Effector CD8-positive, alpha-beta T cell (primary cell): Measurements from ENCODE around the gene PCDH9.

Source experiments
- DNase-seq: peaks from one replicate; lab custom pipeline; 2025; lab: John Stamatoyannopoulos, UW

The PCDH9 gene

GRCh38 chr13:66462187-66462586 is 767.9 kb downstream of the PCDH9 start:
- no peak for DNase-seq

DNA sequence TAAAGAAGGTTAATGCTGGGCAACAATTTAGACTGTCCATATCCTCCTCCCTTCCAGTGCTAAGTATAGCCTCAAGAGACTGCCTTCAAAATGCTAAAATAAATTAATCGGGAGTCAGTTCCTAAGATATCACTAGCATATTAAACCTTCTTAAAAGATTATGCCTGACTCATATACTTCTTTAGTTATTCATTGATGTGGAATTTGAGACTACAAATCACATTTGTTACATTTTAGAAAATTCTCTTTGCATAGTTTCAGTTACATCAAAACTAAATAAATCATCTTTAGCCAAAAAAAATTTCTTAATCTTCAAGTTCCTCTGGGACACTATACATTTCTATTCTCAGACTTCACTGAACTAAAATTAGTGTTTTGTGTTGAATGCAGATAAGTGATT is 769.1 kb downstream of the PCDH9 start:
- DNase-seq: no peak

DNA sequence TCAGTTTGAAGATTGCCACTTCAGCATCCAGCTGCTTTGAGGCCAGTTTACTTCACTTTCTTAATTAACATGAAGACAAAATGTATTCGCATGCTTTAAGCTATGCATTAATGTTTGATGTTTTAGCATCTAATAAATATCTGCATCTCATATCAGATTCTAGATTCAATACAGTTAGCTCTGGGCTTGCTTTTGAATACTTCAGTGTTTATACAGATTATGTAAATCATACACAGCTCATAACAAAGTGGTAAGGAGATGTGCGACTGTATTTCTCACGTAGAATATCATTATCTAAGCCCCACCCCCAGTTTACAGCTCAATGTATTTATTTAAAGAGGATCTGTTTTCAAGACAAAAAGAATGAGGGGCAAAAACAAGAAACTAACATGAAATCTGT is 770.5 kb downstream of the PCDH9 start:
- no peak for DNase-seq

DNA sequence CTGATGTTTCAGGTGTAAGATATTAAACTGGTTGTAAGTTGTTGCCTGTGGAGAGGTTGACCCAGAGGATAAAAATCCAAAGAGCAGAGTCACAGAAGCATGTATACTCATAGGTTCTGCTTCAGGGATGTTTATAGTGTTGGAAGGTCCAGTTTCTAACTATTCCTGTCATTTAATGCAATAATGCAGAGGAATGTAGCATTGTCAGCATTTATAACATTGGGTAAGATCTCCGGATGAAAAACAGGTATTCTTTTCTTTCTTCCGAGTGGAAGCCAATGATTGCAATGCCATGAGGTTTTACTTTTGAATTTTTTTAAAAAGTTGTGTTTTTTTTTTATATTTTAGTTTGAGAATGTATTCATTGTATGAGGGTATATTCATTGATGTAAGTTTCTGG is 771.0 kb downstream of the PCDH9 start:
- no peak for DNase-seq

GRCh38 chr13:66446413-66446812 is 783.7 kb downstream of the PCDH9 start:
- no peak for DNase-seq

DNA sequence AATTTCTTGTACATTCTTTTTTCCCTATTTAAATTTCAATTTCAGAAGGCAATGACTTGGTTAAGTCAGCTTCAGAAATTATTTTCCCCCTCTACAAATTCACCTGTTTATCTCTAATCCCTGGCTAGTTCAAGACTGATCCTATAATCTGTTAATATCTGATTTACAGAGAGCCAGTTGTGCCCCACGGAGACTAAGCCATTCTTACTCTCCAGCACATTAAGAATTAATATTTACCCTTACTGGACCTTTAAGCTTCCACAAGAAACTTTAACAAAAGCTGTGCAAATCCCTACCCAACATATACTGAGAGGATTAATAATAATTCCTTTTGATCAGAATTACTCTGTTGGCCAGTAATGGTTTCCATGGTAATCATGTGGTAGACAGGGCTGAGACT is 786.2 kb downstream of the PCDH9 start:
- DNase-seq: no peak

- DNase-seq: no peak
These were observed 789.2 kb downstream of the PCDH9 start for GRCh38 chr13:66440938-66441337.

- no peak for DNase-seq
These were observed 799.4 kb downstream of the PCDH9 start for GRCh38 chr13:66430728-66431127.

GRCh38 chr13:66430269-66430668 is 799.9 kb downstream of the PCDH9 start:
- no peak for DNase-seq

DNA sequence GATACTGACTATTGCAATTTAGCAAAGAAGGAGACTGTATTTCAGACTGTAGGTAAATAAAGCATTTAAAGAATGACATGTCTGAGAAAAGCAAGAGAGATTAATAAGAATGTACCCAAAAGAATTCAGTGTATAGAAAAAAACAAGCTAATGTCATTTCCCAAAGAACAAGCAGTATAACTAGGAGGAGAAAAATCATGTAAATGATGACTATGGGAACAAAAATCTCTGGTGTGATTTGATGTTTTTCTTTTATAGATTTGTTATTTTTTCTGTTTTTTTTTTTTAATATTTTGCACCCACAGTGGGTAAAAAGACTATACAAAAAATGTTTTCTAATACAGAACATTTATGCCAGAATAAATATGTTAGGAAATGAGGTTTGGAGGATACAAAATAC is 801.0 kb downstream of the PCDH9 start:
- no peak for DNase-seq

DNA sequence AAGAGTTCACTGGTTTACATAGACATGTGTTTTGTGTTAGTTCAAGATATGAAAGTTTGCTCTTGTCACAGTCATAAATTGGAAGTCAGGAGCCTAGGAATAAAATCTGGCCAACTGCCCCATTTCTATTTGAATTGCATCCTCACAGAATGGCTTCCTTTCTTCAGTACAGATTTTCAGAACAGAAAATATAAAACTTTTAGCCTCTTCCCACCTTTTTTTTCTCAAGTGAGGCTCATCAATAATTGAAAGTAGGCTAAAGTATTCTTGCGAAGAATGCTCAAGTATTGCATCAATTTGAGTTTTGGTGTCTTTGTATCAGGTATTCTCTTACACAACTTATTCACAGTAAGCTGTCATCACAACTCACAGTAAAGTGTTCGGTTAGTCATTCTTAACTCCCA is 802.7 kb downstream of the PCDH9 start:
- DNase-seq: no peak

DNA sequence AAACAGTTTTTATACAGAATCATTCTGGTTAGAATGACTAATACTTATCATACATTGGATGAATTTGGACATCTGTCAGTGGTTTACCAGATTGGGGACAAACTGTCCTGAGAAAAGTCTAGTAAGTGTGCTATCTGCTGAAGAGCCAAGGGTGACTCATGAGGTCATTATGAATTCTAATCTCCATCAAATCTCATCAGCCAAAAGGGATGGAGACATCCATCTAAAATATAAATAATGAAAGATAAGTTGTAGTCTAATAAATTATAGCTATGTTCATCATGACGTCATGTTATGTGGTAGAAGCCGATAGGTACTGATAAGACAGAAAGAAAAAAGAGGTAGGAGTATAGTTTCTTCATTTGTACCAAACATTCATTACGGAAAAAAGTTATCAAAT is 804.4 kb downstream of the PCDH9 start:
- no peak for DNase-seq

DNA sequence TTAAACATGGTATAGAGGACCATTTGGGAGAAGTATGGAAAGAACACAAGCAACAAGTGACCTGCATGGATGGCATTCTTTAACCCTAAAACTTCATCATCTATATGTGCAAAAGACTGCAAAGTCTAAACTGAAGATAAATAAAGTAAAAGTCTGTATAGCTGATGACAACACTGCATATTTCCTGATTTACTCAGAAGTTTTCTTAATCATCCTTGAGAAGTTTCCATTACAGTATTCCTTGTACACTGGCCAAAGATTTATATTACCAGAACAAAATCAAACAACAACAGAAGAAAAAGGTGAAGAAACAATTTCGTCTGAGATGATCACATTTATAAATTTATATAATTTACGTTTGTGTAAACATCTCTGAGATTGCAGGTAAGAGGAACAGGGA is 805.7 kb downstream of the PCDH9 start:
- DNase-seq: no peak

DNA sequence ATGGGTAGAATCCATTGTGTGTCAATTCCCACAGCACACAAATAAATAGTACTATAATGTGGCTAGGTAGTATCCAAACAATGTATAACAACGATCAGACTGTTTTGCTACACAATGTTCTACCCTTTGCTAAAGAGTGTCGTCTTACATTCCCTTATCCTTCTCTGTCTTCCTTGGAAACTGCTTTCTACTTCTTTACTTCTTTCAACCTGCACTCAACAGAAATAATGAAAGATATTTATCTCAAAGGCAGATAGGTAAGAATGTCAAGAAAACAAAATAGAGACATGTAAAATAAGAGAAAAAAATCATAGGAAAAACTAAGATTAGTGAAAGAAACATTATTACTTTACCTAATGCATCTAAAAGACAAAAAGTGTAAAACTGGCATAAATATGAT is 814.7 kb downstream of the PCDH9 start:
- DNase-seq: no peak

GRCh38 chr13:66414066-66414800 is 815.9 kb downstream of the PCDH9 start:
- no peak for DNase-seq

DNA sequence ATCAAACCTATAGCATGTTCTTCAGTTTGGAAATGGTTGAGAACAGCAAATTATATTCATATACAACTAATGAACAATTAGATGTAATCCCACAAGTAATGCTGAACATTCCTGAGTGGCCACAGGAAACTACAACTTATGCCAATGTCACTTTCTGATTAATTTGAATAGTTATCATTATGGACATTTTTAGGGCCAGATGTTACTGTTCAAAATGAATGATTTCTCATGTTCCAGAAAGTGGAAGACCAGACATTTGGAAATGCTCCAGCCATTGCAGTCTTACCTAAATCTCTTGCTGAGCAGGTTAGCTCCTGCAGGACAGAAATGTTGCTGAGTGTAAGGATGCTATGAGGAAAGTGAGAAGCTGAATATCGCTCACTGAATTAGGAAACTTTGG is 819.8 kb downstream of the PCDH9 start:
- DNase-seq: no peak

DNA sequence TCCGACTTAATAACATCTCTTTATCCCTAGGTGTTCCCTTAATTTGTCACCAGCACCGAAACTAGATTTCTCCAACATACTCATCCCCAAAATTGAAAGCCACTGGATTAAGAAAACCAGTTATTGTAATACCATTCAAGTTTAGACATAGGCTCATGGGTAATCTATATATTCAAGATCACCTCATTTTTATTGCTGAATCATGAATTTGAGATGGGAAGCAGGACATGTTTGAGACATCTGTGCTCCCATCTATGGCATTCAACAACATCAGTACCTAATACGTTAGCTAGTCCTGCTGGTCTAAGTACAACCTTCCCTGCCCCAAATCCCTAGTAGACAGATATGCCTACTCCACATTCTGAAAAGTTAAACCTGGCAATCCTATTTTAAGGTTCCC is 820.6 kb downstream of the PCDH9 start:
- no peak for DNase-seq

DNA sequence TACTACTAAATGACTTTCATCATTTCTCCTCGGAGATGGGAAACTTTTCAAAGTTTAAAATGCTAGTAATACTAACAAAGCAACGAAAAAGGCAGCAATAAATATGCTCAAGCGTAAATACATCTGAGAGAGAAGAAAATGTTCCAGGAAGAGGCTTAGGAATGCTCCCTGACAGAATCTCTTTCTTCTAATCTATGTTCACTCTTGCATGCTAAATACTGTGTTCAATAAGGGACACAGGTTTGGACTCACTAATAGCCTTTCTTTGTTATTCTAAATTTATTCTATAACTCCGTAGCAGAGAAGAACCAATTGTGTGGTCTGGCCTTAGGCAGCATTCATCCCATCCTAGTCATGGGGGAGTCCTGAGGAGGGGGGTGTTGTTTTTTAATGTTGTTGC is 823.0 kb downstream of the PCDH9 start:
- no peak for DNase-seq

GRCh38 chr13:66405908-66406802 is 824.0 kb downstream of the PCDH9 start:
- no peak for DNase-seq

DNA sequence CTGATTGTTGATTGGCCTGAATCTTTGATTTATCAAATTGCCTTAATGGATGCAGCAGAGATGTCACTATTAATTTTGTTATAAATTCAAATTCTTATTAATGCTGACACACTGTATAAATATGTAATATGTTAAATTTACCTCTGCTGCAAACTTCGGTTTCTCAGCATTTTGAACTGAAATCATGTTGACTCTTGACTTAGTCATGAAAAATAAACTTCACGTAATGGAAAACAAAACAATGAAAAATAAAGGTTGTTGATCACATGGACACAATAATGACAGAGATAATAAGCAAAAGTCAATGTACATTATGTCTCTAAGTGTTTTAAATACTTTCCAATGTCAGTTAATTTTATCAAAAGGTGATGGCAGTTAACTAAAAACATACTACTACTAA is 827.6 kb downstream of the PCDH9 start:
- no peak for DNase-seq

DNA sequence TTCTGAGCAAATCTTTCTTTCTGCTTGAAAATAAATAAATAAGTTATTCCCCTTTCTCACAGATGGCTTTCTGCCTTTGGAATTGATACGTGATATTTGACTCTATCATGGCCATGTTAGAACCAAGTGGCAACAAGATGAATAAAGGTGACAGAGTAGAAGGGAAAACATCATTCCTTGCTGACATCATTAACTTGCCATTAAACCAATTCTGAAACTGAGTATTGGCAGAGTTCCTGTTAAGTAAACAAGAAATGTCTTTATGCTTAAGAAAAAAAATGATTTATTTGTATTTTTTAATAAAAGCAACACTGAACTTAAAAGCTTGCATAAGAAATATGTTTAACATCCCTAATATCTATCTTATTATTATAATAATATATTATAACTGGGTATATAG is 828.1 kb downstream of the PCDH9 start:
- no peak for DNase-seq

GRCh38 chr13:66400292-66400691 is 829.8 kb downstream of the PCDH9 start:
- no peak for DNase-seq

GRCh38 chr13:66399873-66400272 is 830.3 kb downstream of the PCDH9 start:
- DNase-seq: no peak
